KMS-11 (cell line): ENCODE data around the gene STK25.

Experiments
- H2AFZ ChIP-seq: fragments of 200-600 bp; sonication (generic); 2 replicates; pipeline ENCODE4 v1.6.1; 2016; ENCODE audit warnings: antibody characterized with exemption, mixed run types, low read depth
- H3K27ac ChIP-seq: fragments of 200-600 bp; sonication (generic); 2 replicates; pipeline ENCODE4 v1.6.1; 2016; ENCODE audit warnings: mild to moderate bottlenecking, mixed run types
- H3K27me3 ChIP-seq: fragments of 200-600 bp; sonication (generic); 2 replicates; pipeline ENCODE4 v1.6.1; 2017; ENCODE audit warnings: mild to moderate bottlenecking, low read depth, mixed run types, moderate library complexity; ENCODE audit not compliant: insufficient read depth
- H3K36me3 ChIP-seq: fragments of 200-600 bp; sonication (generic); 2 replicates; pipeline ENCODE4 v1.6.1; 2017; ENCODE audit warnings: mild to moderate bottlenecking, mixed run types; ENCODE audit not compliant: insufficient read depth
- H3K4me1 ChIP-seq: fragments of 200-600 bp; sonication (generic); 2 replicates; pipeline ENCODE4 v1.6.1; 2016; ENCODE audit warnings: mild to moderate bottlenecking, low read depth, mixed run types; ENCODE audit not compliant: poor library complexity, severe bottlenecking
- H3K4me2 ChIP-seq: fragments of 200-600 bp; sonication (generic); 2 replicates; pipeline ENCODE4 v1.7.0; 2016; ENCODE audit warnings: mild to moderate bottlenecking, mixed run types
- H3K4me3 ChIP-seq: fragments of 200-600 bp; sonication (generic); IDR thresholded peaks from 2 replicates; pipeline ENCODE4 v1.6.1; 2017; ENCODE audit warnings: low read depth, low read length, mixed read lengths; ENCODE audit not compliant: insufficient read depth
- H3K79me2 ChIP-seq: fragments of 200-600 bp; sonication (generic); 2 replicates; pipeline ENCODE4 v1.6.1; 2016; ENCODE audit warnings: low read depth, mixed run types; ENCODE audit not compliant: insufficient read depth
- H3K9ac ChIP-seq: fragments of 200-600 bp; sonication (generic); 2 replicates; pipeline ENCODE4 v1.6.1; 2016; ENCODE audit warnings: mild to moderate bottlenecking, mixed run types
- H4K20me1 ChIP-seq: fragments of 200-600 bp; sonication (generic); 2 replicates; pipeline ENCODE4 v1.6.1; 2016; ENCODE audit warnings: mild to moderate bottlenecking, mixed run types; ENCODE audit not compliant: insufficient read depth
- TF ChIP-seq, protein P1 (sequence below): fragments of 200-600 bp; sonication (generic); conservative IDR thresholded peaks from 2 replicates; pipeline ENCODE4 v1.6.1; 2017; ENCODE audit warnings: low read depth, mild to moderate bottlenecking, antibody characterized with exemption, low read length, moderate library complexity, mixed read lengths

Gene STK25

DNA sequence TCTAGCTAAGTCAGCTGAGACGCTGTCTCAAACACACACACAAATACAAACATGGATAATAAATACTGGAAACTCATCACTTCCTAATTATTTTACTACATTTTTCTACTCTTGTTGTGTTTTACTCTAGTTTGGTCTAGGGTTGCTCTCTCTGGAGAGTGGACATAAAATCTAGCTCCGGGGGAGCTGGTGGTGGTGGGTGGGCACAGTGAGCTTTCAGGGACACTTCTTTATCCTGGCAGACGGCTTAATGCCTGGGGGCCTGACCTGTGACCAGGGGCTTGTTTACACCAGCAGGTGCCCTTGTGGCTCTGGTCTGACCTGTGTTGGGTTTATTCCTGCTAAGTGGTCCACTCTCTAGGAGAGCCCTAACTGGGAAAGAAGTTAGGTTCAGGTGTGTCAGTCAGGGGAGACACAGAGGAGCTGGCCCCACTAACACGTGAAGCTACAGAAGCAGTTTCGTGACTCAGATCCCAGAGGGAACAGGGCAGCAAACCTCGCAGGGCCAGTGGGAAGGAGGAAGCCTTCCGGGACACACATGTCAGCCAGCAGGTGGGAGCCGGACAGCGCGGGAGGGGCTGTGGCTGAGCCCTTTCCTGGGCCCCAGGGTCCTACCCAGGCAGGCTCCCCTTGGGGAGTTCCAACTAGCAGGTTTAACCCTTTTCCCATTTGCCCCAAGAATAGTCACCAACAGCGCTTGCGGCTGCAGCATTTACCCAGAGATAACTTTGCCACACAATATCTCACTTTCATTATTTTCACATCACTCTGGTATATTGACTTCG lies 27.7 kb upstream of the STK25 start:
- H3K27ac ChIP-seq = no peak overlapping the region
- H3K79me2 ChIP-seq = no peaks in the 10 kb centered on the region
- no peak overlapping the region for H3K4me2 ChIP-seq
- TF ChIP-seq, protein P1, sequence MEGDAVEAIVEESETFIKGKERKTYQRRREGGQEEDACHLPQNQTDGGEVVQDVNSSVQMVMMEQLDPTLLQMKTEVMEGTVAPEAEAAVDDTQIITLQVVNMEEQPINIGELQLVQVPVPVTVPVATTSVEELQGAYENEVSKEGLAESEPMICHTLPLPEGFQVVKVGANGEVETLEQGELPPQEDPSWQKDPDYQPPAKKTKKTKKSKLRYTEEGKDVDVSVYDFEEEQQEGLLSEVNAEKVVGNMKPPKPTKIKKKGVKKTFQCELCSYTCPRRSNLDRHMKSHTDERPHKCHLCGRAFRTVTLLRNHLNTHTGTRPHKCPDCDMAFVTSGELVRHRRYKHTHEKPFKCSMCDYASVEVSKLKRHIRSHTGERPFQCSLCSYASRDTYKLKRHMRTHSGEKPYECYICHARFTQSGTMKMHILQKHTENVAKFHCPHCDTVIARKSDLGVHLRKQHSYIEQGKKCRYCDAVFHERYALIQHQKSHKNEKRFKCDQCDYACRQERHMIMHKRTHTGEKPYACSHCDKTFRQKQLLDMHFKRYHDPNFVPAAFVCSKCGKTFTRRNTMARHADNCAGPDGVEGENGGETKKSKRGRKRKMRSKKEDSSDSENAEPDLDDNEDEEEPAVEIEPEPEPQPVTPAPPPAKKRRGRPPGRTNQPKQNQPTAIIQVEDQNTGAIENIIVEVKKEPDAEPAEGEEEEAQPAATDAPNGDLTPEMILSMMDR = no peak
- no peaks in the 10 kb centered on the region for H3K27me3 ChIP-seq
- no peak overlapping the region for H3K9ac ChIP-seq
- H3K36me3 ChIP-seq = no peaks in the 10 kb centered on the region
- H2AFZ ChIP-seq = no peak overlapping the region
- no peaks in the 10 kb centered on the region for H4K20me1 ChIP-seq
- no peak overlapping the region for H3K4me3 ChIP-seq
- no peaks in the 10 kb centered on the region for H3K4me1 ChIP-seq

DNA sequence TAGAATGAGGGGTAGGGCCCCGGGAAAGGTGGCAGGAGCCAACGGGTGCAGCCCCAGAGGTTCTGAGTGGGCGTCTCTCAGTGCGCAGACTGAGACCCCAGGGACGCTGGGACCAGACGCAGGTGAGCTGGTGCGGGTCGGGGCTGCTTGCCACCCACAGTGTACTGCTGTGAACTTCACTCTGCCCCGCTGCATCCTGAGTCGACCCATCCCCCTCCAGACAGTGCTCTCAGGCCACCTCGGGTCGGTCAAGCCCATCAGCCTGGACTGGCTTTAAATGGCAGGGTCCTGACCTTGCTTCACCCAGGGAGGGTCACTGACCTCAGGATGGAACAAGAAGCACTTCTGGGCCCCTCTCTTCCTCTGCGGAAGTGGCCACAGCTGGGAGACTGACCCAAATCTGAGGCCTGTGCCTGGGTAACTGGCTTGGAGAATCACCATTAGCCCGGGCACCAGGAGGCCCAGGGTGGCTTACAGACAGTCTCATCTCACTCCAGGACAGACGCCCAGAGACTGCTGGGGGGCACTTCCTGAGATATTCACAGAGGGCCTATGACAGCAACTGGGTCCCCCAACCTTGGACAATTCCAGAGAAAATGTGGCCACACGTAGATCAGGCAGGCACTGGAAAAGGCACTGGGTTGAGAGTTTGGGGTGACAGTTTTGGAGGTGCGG lies 26.5 kb upstream of the STK25 start:
- no peaks in the 10 kb centered on the region for H3K27me3 ChIP-seq
- no peaks in the 10 kb centered on the region for H4K20me1 ChIP-seq
- H2AFZ ChIP-seq = no peak overlapping the region
- no peaks in the 10 kb centered on the region for H3K4me1 ChIP-seq
- no peaks in the 10 kb centered on the region for H3K79me2 ChIP-seq
- H3K4me2 ChIP-seq = no peak overlapping the region
- no peak overlapping the region for H3K9ac ChIP-seq
- TF ChIP-seq, protein P1 = no peak
- no peak overlapping the region for H3K4me3 ChIP-seq
- no peak overlapping the region for H3K27ac ChIP-seq
- H3K36me3 ChIP-seq = no peaks in the 10 kb centered on the region

DNA sequence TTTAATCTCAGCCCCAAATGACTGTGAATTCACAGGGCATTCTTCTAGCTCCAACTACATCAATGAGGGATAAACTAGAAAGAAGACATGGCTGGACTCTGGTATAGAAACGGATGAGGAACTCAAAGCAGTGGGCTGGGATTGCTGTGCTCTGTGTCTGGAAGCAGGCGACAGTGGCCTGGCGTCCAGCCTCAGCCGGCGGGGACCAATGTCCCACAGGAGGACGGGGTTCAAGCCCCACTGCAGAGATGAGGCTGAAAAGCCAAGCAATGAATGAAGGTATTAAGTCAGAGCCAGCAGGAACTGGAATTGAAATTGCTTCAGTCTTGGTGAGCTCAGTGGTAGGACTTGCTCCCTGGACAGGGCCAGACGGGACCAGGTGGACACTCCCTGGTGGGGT lies 25.9 kb upstream of the STK25 start:
- no peaks in the 10 kb centered on the region for H3K79me2 ChIP-seq
- H3K27ac ChIP-seq = no peak overlapping the region
- H3K9ac ChIP-seq = no peak overlapping the region
- no peaks in the 10 kb centered on the region for H4K20me1 ChIP-seq
- TF ChIP-seq, protein P1 = no peak
- no peaks in the 10 kb centered on the region for H3K27me3 ChIP-seq
- H3K36me3 ChIP-seq = no peaks in the 10 kb centered on the region
- no peak overlapping the region for H3K4me2 ChIP-seq
- H3K4me3 ChIP-seq = no peak overlapping the region
- no peak overlapping the region for H2AFZ ChIP-seq
- H3K4me1 ChIP-seq = no peaks in the 10 kb centered on the region

DNA sequence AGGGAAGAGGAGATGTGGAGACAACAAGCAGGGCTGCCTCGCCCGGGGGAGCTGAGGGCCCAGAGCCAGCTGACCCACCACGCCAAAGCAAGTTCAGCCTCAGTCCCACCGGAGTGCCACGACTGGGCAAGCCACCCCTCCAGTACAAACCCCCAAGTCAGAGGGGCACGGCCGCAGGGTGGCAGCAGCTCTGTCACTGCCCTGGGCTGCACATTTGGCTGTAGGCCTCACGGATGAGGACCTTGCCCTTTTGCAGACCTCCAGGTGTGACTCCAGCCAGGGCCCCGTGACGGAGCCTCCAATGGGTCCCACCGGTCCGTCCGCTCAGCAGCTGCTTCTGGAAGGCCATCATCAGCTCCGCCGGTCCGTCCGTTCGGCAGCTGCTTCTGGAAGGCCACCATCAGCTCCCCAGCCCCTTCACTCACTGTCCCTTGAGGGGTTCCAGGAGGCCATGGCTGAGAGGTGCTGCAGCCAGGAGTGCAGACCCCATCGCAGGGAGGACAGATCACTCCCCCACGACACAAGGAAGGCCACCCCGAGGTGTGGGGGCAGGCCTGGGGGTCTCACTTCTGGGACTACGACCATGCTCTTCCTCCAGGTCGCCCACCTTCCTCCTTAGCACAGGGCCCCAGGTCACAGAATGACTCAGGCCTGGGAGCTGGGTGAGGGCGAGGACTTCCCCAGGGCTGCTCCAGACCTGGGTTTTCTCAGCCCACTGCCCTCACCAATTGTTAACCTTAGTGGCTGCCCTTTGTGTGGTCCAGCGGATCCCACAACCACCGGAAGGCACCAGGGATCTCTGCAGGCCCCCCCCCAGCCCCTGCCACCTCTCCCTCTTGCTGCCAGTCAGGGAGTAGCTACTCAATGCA lies 24.6 kb upstream of the STK25 start:
- Histone ChIP-seq H4K20me1 (no peaks in the 10 kb centered on the region), H3K36me3 (no peaks in the 10 kb centered on the region), H3K9ac (no peak overlapping the region), H2AFZ (no peak overlapping the region), H3K4me1 (no peaks in the 10 kb centered on the region), H3K79me2 (no peaks in the 10 kb centered on the region), H3K27me3 (no peaks in the 10 kb centered on the region), H3K4me3 (no peak overlapping the region), H3K4me2 (no peak overlapping the region), H3K27ac (no peak overlapping the region)
- TF ChIP-seq, protein P1 = no peak
